GM18868 (cell line): ENCODE results near the gene FBXO41.
A peak's percentile ranks its signal among the peaks of the same experiment; 100 is the strongest.

ENCODE experiments used
- ATAC-seq: cut with Tn5 transposase; IDR thresholded peaks from one replicate; pipeline ENCODE4 v1.9.1; 2021; ENCODE audit warnings: mild to moderate bottlenecking, moderate library complexity; ENCODE audit not compliant: unreplicated experiment

The FBXO41 gene

GRCh38 chr2:73249636-73250035, 34.6 kb downstream of the FBXO41 start:
- ATAC-seq = no peak

- no peak for ATAC-seq
These were observed 37.4 kb downstream of the FBXO41 start for GRCh38 chr2:73246850-73247249.

- no peak for ATAC-seq
These were observed 39.7 kb downstream of the FBXO41 start for GRCh38 chr2:73244580-73244979.

- no peak for ATAC-seq
These were observed 40.3 kb downstream of the FBXO41 start for GRCh38 chr2:73243884-73244570.

- no peak for ATAC-seq
These were observed 44.5 kb downstream of the FBXO41 start for GRCh38 chr2:73239776-73240175.

- ATAC-seq = no peak
These were observed 45.3 kb downstream of the FBXO41 start for GRCh38 chr2:73238976-73239375.

GRCh38 chr2:73238149-73238548, 46.1 kb downstream of the FBXO41 start:
- no peak for ATAC-seq

- ATAC-seq = no peak
These were observed 47.1 kb downstream of the FBXO41 start for GRCh38 chr2:73237168-73237567.

- no peak for ATAC-seq
These were observed 48.8 kb downstream of the FBXO41 start for GRCh38 chr2:73235315-73236028.

- peak; percentile 60 for ATAC-seq
These were observed 50.1 kb downstream of the FBXO41 start, which contains the start of gene CCT7 for GRCh38 chr2:73233932-73234832. CCT7 (plus strand) TSS chr2:73234308; CDS start chr2:73234379, 71 bp downstream.

GRCh38 chr2:73233154-73233931, 50.9 kb downstream of the FBXO41 start, which contains the start of gene PRADC1:
PRADC1 (minus strand) TSS chr2:73233239; CDS start chr2:73233160, 79 bp downstream.
- ATAC-seq = peak; percentile 94

- peak; percentile 3 for ATAC-seq
These were observed 51.7 kb downstream of the FBXO41 start for GRCh38 chr2:73232403-73233153.

GRCh38 chr2:73228631-73229030, 55.6 kb downstream of the FBXO41 start:
- no peak for ATAC-seq

GRCh38 chr2:73227086-73227485, 57.2 kb downstream of the FBXO41 start:
- ATAC-seq = no peak

- ATAC-seq = no peak
These were observed 58.5 kb downstream of the FBXO41 start for GRCh38 chr2:73225513-73226360.

GRCh38 chr2:73223821-73224220, 60.5 kb downstream of the FBXO41 start:
- ATAC-seq = no peak

- ATAC-seq = no peak
These were observed 66.0 kb downstream of the FBXO41 start for GRCh38 chr2:73218298-73218697.

GRCh38 chr2:73217826-73218225, 66.5 kb downstream of the FBXO41 start:
- ATAC-seq = no peak

- no peak for ATAC-seq
These were observed 67.1 kb downstream of the FBXO41 start for GRCh38 chr2:73217160-73217559.
